GM12864 (cell line): ENCODE results near the gene NANS.

Experiments used
- DNase-seq: peaks from one replicate; pipeline ENCODE4 v3.0.0-alpha.2; 2011; ENCODE audit warnings: low read depth
- H3K4me3 ChIP-seq: 2 replicates; pipeline ENCODE4 v1.5.1; 2011; ENCODE audit warnings: mild to moderate bottlenecking, low read depth, low read length, control low read depth
- CTCF ChIP-seq: IDR thresholded peaks from 2 replicates; pipeline ENCODE4 v1.5.1; 2011; ENCODE audit warnings: low read depth, mild to moderate bottlenecking, moderate library complexity, low read length, control low read depth, inconsistent platforms; ENCODE audit errors: missing control alignments

NANS gene

GRCh38 chr9:98037357-98037756 is 19.2 kb upstream of the NANS start:
- no peak for DNase-seq
- no peak overlapping the region for H3K4me3 ChIP-seq
- TF ChIP-seq CTCF: no peak

- H3K4me3 ChIP-seq: no peak overlapping the region
- TF ChIP-seq CTCF: peak; percentile 37
- DNase-seq: no peak
These were observed 17.6 kb upstream of the NANS start for GRCh38 chr9:98038958-98039357.

GRCh38 chr9:98039607-98040017 is 16.9 kb upstream of the NANS start:
- H3K4me3 ChIP-seq: peak overlapping the region; percentile 15; the same call in 1 of the 2 replicates
- DNase-seq: no peak

GRCh38 chr9:98040212-98040611 is 16.3 kb upstream of the NANS start:
- no peak for TF ChIP-seq CTCF
- DNase-seq: no peak
- peak overlapping the region; percentile 22 for H3K4me3 ChIP-seq

More at GRCh38 chr9:98039607-98040017, 16.9 kb upstream of the NANS start:
- no peak for TF ChIP-seq CTCF

GRCh38 chr9:98043915-98044314 is 12.6 kb upstream of the NANS start:
- DNase-seq: no peak
- no peak overlapping the region for H3K4me3 ChIP-seq
- TF ChIP-seq CTCF: no peak

GRCh38 chr9:98045234-98046179 is 11.0 kb upstream of the NANS start:
- peak; percentile 22 for TF ChIP-seq CTCF
- peak overlapping the region; percentile 54 for H3K4me3 ChIP-seq
- DNase-seq: peak; percentile 93

- no peak for DNase-seq
- peak overlapping the region; percentile 54 for H3K4me3 ChIP-seq
- no peak for TF ChIP-seq CTCF
These were observed 10.4 kb upstream of the NANS start for GRCh38 chr9:98046180-98046543.
